Measurements from ENCODE around the gene KDM2A.

The KDM2A gene

DNA sequence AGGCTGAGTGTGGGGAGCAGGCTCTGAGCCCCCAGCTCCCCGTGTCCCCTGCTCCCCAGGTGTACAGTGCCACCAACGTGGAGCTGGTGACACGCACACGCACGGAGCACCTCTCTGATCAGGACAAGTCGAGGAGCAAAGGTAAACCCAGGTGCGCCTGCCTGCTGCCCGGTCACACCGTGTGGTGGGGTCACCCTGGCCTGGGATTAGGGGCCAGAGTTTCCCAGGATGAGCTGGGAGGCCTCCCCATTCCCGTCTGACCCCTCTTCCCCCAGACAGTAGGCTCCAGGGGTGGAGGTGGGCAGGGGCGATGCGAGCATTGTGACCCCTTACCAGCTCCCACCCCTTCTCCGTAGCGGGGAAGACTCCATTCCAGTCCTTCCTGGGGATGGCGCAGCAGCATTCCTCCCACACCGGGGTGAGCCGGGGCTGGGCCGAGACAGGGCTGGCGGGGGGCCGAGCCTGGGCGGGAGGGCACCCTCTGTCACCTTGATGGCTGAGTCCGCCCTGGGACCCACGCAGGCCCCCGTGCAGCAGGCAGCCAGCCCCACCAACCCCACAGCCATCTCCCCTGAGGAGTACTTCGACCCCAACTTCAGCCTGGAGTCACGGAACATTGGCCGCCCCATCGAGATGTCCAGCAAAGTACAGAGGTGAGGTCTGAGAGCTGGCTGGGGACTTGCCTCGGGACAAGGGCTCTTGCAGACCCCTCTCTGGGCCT lies 180.6 kb downstream of the KDM2A start:
- no peak for TF ChIP-seq SPI1 (IDR thresholded peaks at IDR 0.05; ENCODE audit: low read depth, low read length)
- no peak for TF ChIP-seq POLR2AphosphoS5 (IDR thresholded peaks at IDR 0.05; ENCODE audit: low read depth, low read length)
- no peak for TF ChIP-seq TAF1 (IDR thresholded peaks at IDR 0.05; ENCODE audit: low read depth, low read length)
- no peak for TF ChIP-seq PAX5 (IDR thresholded peaks at IDR 0.05; ENCODE audit: insufficient read depth, low read length, severe bottlenecking)
- TF ChIP-seq POLR2A (IDR thresholded peaks at IDR 0.05; ENCODE audit: low read depth, low read length) = no peak
- no peak for TF ChIP-seq POU2F2 (IDR thresholded peaks at IDR 0.05; ENCODE audit: low read depth, low read length)
- no peak for DNase-seq (ENCODE audit: insufficient read length, low spot score)
- no peak for FAIRE-seq

DNA sequence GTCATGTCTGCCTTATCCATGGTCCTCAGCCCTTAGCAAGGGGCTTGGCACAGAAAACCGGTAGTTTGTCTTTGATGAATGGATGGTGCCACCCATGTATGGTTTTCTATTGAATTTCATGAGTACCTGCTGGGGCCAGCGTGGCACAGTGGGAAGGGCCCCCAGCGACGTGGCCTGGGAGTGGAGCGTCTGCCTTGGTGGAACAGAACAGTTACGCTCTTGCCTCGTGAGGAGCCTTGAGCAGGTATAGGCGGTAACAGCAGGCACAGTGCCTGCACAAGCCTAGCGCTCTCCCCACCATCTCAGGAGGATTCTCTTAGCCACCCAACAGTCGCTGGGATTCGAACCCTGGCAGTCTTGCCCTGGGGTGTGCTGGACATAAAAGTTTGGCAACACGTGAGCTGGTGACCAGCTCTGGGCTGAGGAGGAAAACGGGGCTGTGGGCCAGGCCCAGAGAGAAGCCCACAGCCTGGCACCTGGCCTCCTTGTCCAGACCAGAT lies 181.2 kb downstream of the KDM2A start:
- DNase-seq (ENCODE audit: insufficient read length, low spot score) (no peak), FAIRE-seq (no peak)
- TF ChIP-seq SPI1 (IDR thresholded peaks at IDR 0.05; ENCODE audit: low read depth, low read length) (no peak), POLR2AphosphoS5 (IDR thresholded peaks at IDR 0.05; ENCODE audit: low read depth, low read length) (no peak), POU2F2 (IDR thresholded peaks at IDR 0.05; ENCODE audit: low read depth, low read length) (no peak), POLR2A (IDR thresholded peaks at IDR 0.05; ENCODE audit: low read depth, low read length) (no peak), PAX5 (IDR thresholded peaks at IDR 0.05; ENCODE audit: insufficient read depth, low read length, severe bottlenecking) (no peak), TAF1 (IDR thresholded peaks at IDR 0.05; ENCODE audit: low read depth, low read length) (no peak)

DNA sequence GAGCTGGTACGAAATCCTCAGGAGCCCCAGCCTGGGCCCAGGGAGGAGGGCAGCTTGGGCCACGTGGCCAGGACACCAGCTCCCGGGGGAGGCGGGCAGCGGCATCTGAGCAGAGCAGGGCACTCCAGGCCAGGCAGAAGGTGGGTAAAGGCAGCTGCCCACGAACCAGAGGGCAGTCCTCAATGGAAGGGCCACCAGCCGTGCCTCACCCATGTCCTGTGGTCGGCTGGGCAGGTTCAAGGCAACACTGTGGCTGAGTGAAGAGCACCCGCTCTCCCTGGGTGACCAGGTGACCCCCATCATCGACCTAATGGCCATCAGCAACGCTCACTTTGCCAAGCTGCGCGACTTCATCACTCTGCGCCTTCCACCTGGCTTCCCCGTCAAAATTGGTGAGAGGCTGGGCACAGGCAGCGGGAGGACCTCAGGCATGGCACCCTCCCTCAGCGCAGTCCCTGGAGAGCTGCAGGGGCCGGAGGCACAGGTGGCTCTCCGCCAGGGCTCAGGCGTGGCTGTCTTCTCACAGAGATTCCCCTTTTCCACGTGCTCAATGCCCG lies 181.8 kb downstream of the KDM2A start:
- FAIRE-seq (no peak), DNase-seq (ENCODE audit: insufficient read length, low spot score) (no peak)
- TF ChIP-seq TAF1 (IDR thresholded peaks at IDR 0.05; ENCODE audit: low read depth, low read length) (no peak), PAX5 (IDR thresholded peaks at IDR 0.05; ENCODE audit: insufficient read depth, low read length, severe bottlenecking) (no peak), POLR2A (IDR thresholded peaks at IDR 0.05; ENCODE audit: low read depth, low read length) (no peak), POLR2AphosphoS5 (IDR thresholded peaks at IDR 0.05; ENCODE audit: low read depth, low read length) (no peak), SPI1 (IDR thresholded peaks at IDR 0.05; ENCODE audit: low read depth, low read length) (no peak), POU2F2 (IDR thresholded peaks at IDR 0.05; ENCODE audit: low read depth, low read length) (no peak)

DNA sequence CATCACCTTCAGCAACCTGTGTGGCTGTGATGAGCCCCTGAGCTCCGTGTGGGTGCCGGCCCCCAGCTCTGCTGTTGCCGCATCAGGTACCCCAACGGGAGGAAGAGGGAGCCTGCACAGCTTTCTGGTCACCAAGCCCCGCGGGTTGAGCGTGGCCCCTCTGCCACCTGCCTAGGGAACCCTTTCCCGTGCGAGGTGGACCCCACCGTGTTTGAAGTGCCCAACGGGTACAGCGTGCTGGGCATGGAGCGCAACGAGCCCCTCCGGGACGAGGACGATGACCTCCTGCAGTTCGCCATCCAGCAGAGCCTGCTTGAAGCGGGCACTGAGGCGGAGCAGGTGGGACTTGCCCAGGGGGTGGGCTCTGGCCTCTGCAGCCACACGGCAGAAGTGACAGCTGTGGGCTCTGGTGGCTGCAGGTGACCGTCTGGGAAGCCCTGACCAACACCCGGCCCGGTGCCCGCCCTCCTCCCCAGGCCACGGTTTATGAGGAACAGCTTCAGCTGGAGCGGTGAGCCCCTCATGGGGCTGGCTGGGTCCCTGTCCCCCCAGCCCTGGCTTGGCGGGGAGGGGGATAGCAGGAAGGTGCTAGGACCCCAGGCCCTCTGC lies 182.4 kb downstream of the KDM2A start:
- no peak for TF ChIP-seq TAF1 (IDR thresholded peaks at IDR 0.05; ENCODE audit: low read depth, low read length)
- no peak for TF ChIP-seq PAX5 (IDR thresholded peaks at IDR 0.05; ENCODE audit: insufficient read depth, low read length, severe bottlenecking)
- no peak for TF ChIP-seq SPI1 (IDR thresholded peaks at IDR 0.05; ENCODE audit: low read depth, low read length)
- no peak for TF ChIP-seq POLR2A (IDR thresholded peaks at IDR 0.05; ENCODE audit: low read depth, low read length)
- TF ChIP-seq POLR2AphosphoS5 (IDR thresholded peaks at IDR 0.05; ENCODE audit: low read depth, low read length) = no peak
- no peak for TF ChIP-seq POU2F2 (IDR thresholded peaks at IDR 0.05; ENCODE audit: low read depth, low read length)
- DNase-seq (ENCODE audit: insufficient read length, low spot score) (no peak), FAIRE-seq (no peak)

DNA sequence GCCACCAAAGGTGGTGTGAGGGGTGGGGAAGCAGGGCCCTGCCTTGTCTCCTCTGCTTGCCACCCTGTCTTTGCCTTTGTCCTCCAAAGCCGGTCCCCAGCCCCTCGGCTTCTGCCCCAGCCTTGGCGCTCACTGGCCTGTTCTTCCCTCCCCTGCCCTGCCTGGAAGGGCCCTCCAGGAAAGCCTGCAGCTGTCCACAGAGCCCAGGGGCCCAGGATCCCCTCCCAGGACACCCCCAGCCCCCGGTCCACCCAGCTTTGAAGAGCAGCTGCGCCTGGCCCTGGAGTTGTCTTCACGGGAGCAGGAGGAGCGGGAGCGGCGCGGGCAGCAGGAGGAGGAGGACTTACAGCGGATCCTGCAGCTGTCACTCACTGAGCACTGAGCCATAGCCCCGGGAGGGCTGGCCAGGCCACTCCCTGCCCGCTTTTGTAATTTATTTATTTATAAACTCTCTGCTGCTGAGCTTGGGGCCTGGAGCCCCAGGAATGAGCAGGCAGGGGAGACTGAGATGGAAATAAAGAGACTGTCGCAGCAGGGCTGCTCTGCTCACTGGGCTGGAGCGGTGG lies 183.0 kb downstream of the KDM2A start:
- DNase-seq (ENCODE audit: insufficient read length, low spot score) = no peak
- FAIRE-seq = no peak
- TF ChIP-seq SPI1 (IDR thresholded peaks at IDR 0.05; ENCODE audit: low read depth, low read length) = no peak
- no peak for TF ChIP-seq POU2F2 (IDR thresholded peaks at IDR 0.05; ENCODE audit: low read depth, low read length)
- no peak for TF ChIP-seq TAF1 (IDR thresholded peaks at IDR 0.05; ENCODE audit: low read depth, low read length)
- TF ChIP-seq POLR2AphosphoS5 (IDR thresholded peaks at IDR 0.05; ENCODE audit: low read depth, low read length) = no peak
- TF ChIP-seq POLR2A (IDR thresholded peaks at IDR 0.05; ENCODE audit: low read depth, low read length) = no peak
- TF ChIP-seq PAX5 (IDR thresholded peaks at IDR 0.05; ENCODE audit: insufficient read depth, low read length, severe bottlenecking) = no peak

DNA sequence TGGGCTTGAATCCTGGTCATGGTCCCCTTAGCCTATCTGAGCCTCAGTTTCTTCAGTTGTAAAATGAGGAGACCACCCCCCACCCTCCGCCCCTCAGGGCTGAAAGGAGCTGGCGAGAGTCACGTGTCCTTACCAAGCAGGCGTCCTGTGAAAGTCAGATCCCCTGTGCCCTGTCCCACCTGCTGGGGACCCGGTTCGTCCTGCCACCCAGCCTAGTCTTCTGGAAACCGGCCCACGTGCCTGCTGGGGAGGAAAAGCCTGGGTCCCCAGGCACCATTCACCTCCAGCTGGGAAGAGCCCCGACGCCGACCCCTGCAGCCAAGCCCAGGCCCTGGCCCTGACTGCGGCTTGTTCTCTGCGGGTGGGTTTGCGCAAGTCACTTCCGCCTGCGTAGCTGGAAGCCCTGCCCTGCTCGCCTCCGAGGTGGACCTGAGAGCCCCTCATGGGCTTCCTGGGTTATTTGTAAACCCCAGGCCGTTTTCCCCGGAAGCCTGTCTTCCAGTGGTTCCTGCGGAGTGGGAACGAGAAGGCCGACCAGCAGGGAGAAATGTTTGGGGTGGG lies 183.6 kb downstream of the KDM2A start:
- FAIRE-seq (no peak), DNase-seq (ENCODE audit: insufficient read length, low spot score) (no peak)
- TF ChIP-seq SPI1 (IDR thresholded peaks at IDR 0.05; ENCODE audit: low read depth, low read length) (no peak), POLR2A (IDR thresholded peaks at IDR 0.05; ENCODE audit: low read depth, low read length) (no peak), PAX5 (IDR thresholded peaks at IDR 0.05; ENCODE audit: insufficient read depth, low read length, severe bottlenecking) (no peak), POLR2AphosphoS5 (IDR thresholded peaks at IDR 0.05; ENCODE audit: low read depth, low read length) (no peak)

DNA sequence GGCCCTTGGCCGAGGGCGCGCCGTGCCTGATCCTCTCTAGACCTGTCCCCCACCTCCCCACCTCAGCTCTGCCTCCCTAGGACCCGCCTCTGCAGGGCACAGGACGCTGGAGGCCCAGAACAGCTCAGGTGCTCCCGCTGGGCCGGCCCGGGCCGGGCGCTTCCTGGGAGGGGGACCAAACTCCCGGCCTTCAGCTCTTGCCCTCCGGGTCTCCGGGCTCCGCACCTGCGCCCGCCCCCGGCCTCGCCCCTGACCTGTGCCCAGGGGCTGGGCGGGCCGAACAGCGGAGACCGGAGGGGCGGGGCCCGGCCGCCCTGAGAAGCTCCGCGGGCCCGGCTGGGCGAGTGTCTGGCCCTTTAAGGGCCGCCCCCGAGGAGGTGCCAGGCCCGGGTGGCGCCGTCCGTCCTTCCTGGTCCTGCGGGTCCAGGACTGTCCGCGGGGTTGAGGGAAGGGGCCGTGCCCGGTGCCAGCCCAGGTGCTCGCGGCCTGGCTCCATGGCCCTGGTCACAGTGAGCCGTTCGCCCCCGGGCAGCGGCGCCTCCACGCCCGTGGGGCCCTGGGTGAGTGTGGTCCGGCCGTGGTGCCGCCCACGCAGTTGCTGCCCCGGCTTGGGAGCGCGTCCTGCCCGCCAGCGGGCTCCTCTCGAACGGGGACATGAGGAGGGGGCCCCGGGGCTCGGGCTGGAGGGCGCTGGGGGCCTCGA lies 184.2 kb downstream of the KDM2A start, which contains the start of gene SSH3:
Gene SSH3, plus strand, starts transcription at position 399 of the 703 bp plus-strand sequence. Its CDS starts 96 bp downstream, at position 495.
- no peak for FAIRE-seq
- DNase-seq (ENCODE audit: insufficient read length, low spot score) = no peak
- TF ChIP-seq POU2F2 (IDR thresholded peaks at IDR 0.05; ENCODE audit: low read depth, low read length) (no peak), PAX5 (IDR thresholded peaks at IDR 0.05; ENCODE audit: insufficient read depth, low read length, severe bottlenecking) (no peak), SPI1 (IDR thresholded peaks at IDR 0.05; ENCODE audit: low read depth, low read length) (no peak), POLR2AphosphoS5 (IDR thresholded peaks at IDR 0.05; ENCODE audit: low read depth, low read length) (no peak; the same call in 1 of the 2 replicates), POLR2A (IDR thresholded peaks at IDR 0.05; ENCODE audit: low read depth, low read length) (no peak), TAF1 (IDR thresholded peaks at IDR 0.05; ENCODE audit: low read depth, low read length) (no peak)

DNA sequence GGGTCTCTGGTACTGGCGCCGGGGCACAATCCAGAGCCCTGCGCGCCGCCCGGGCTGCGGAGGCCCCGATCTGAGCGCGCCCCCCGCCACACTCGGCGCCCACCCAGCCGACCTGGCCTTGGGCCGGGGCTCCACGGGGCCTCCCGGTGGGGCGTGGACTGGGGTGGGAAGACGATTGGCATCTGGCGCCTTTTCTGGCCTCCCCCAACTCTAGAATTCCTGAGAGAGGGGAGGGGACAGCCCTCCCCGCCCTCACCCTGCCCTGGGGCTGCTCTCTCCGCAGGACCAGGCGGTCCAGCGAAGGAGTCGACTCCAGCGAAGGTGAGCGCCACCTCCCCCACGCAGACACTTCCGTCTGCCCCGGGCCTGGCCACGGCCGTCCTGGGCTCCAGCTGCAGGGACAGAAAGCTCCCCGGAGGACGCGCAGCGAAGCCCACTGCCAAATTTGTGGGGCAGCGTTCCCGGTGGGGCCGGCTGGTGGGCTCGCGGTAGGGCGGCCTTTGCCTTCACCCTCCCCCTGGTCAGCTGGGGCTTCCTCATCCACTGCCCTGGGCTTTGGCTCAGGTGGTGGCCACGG lies 184.9 kb downstream of the KDM2A start:
- TF ChIP-seq PAX5 (IDR thresholded peaks at IDR 0.05; ENCODE audit: insufficient read depth, low read length, severe bottlenecking) = no peak
- TF ChIP-seq SPI1 (IDR thresholded peaks at IDR 0.05; ENCODE audit: low read depth, low read length) = no peak
- no peak for TF ChIP-seq POLR2A (IDR thresholded peaks at IDR 0.05; ENCODE audit: low read depth, low read length)
- TF ChIP-seq POU2F2 (IDR thresholded peaks at IDR 0.05; ENCODE audit: low read depth, low read length) = no peak
- no peak for TF ChIP-seq TAF1 (IDR thresholded peaks at IDR 0.05; ENCODE audit: low read depth, low read length)
- TF ChIP-seq POLR2AphosphoS5 (IDR thresholded peaks at IDR 0.05; ENCODE audit: low read depth, low read length) = no peak
- FAIRE-seq = no peak
- DNase-seq (ENCODE audit: insufficient read length, low spot score) = no peak
